Neural cell (in vitro differentiated cells): ENCODE measurements around the gene CALR. TPM values are rescaled to one million over a fixed set of nuclear protein-coding genes. Genes with fewer than 3 reads are reported as not detected.
A peak's percentile ranks its signal among the peaks of the same experiment; 100 is the strongest.

Experiments used
- H2AFZ ChIP-seq: fragments of 200-600, 300-800 bp; sonication (generic), shearing (Covaris generic); 2 replicates; pipeline ENCODE4 v1.6.0; 2014; ENCODE audit warnings: low read depth, mild to moderate bottlenecking, antibody characterized with exemption, low read length, moderate library complexity
- H3F3A ChIP-seq: fragments of 200-600 bp; shearing (Covaris generic); 2 replicates; pipeline ENCODE4 v1.6.1; 2016; ENCODE audit warnings: mild to moderate bottlenecking, moderate library complexity, mixed read lengths, antibody characterized with exemption, low read length; ENCODE audit not compliant: insufficient read depth, poor library complexity, severe bottlenecking
- H3K27ac ChIP-seq: fragments of 200-600, 300-800 bp; sonication (generic), shearing (Covaris generic); 2 replicates; pipeline ENCODE4 v1.5.1; 2014; ENCODE audit warnings: mild to moderate bottlenecking, low read length, moderate library complexity
- H3K27me3 ChIP-seq: fragments of 300-800, 200-600 bp; sonication (generic), shearing (Covaris generic); 2 replicates; pipeline ENCODE4 v1.6.0; 2014; ENCODE audit warnings: mild to moderate bottlenecking, low read depth, low read length, moderate library complexity; ENCODE audit not compliant: insufficient read depth
- H3K36me3 ChIP-seq: fragments of 300-800, 200-600 bp; sonication (generic), shearing (Covaris generic); 2 replicates; pipeline ENCODE4 v1.5.1; 2014; ENCODE audit warnings: mild to moderate bottlenecking, antibody characterized with exemption, low read length, moderate library complexity; ENCODE audit not compliant: insufficient read depth
- H3K4me2 ChIP-seq: fragments of 300-800, 200-600 bp; sonication (generic), shearing (Covaris generic); 2 replicates; pipeline ENCODE4 v1.6.0; 2014; ENCODE audit warnings: mild to moderate bottlenecking, low read length
- H3K4me3 ChIP-seq: fragments of 300-800, 200-600 bp; sonication (generic), shearing (Covaris generic); 2 replicates; pipeline ENCODE4 v1.5.1; 2014; ENCODE audit warnings: mild to moderate bottlenecking, low read length, moderate library complexity
- H3K79me2 ChIP-seq: fragments of 200-600 bp; shearing (Covaris generic); replicated peaks from 2 replicates; pipeline ENCODE4 v1.6.0; 2014; ENCODE audit warnings: mild to moderate bottlenecking, low read length, moderate library complexity; ENCODE audit not compliant: insufficient read depth
- H3K9ac ChIP-seq: fragments of 300-800, 200-600 bp; sonication (generic), shearing (Covaris generic); 2 replicates; pipeline ENCODE4 v1.6.1; 2016; ENCODE audit warnings: mild to moderate bottlenecking, low read length, mixed read lengths
- H3K9me2 ChIP-seq: fragments of 200-600 bp; shearing (Covaris generic); 2 replicates; pipeline ENCODE4 v1.6.1; 2016; ENCODE audit warnings: mild to moderate bottlenecking, low read length, mixed read lengths; ENCODE audit not compliant: insufficient read depth
- H3K9me3 ChIP-seq: fragments of 200-600, 300-800 bp; sonication (generic), shearing (Covaris generic); 2 replicates; pipeline ENCODE4 v1.6.1; 2016; ENCODE audit warnings: mild to moderate bottlenecking, mixed run types, low read length, moderate library complexity, mixed read lengths
- H4K20me1 ChIP-seq: fragments of 200-600 bp; shearing (Covaris generic); 2 replicates; pipeline ENCODE4 v1.6.1; 2016; ENCODE audit warnings: mild to moderate bottlenecking, mixed run types; ENCODE audit not compliant: insufficient read depth
- EP300 ChIP-seq: fragments of 450-650 bp; conservative IDR thresholded peaks from 2 replicates; pipeline ENCODE4 v1.6.1; 2014; ENCODE audit warnings: antibody characterized with exemption, mild to moderate bottlenecking, moderate library complexity; ENCODE audit not compliant: poor library complexity, severe bottlenecking
- EZH2 ChIP-seq: fragments of 200-600, 300-800 bp; shearing (Covaris generic), sonication (generic); IDR thresholded peaks from 2 replicates; pipeline ENCODE4 v1.6.1; 2014; ENCODE audit warnings: antibody characterized with exemption, low read length, borderline replicate concordance, mild to moderate bottlenecking; ENCODE audit not compliant: insufficient read depth, poor library complexity, severe bottlenecking
- MXI1 ChIP-seq: fragments of 450-650 bp; conservative IDR thresholded peaks from 2 replicates; pipeline ENCODE4 v1.6.1; 2014; ENCODE audit warnings: antibody characterized with exemption, mild to moderate bottlenecking; ENCODE audit not compliant: poor library complexity, severe bottlenecking
- POLR2AphosphoS5 ChIP-seq: IDR thresholded peaks from 2 replicates; pipeline ENCODE4 v1.6.1; 2012
- RAD21 ChIP-seq: fragments of 450-650 bp; conservative IDR thresholded peaks from 2 replicates; pipeline ENCODE4 v1.6.1; 2014; ENCODE audit warnings: antibody characterized with exemption, mild to moderate bottlenecking, moderate library complexity
- SMC3 ChIP-seq: fragments of 450-650 bp; conservative IDR thresholded peaks from 2 replicates; pipeline ENCODE4 v1.6.1; 2014; ENCODE audit warnings: antibody characterized with exemption, mild to moderate bottlenecking, moderate library complexity; ENCODE audit not compliant: poor library complexity
- TAF1 ChIP-seq: IDR thresholded peaks from 2 replicates; pipeline ENCODE4 v1.6.1; 2012; ENCODE audit warnings: low read depth
- polyA plus RNA-seq: library from polyadenylated mRNA; depleted of rRNA; stranded (reverse); fragments of >200 nt; gene quantifications from 2 replicates; pipeline ENCODE4 v1.2.3, GENCODE V29; 2014
- TF ChIP-seq, protein P1 (sequence below): IDR thresholded peaks from 2 replicates; pipeline ENCODE4 v1.6.1; 2012; ENCODE audit warnings: borderline replicate concordance
- TF ChIP-seq, protein P2 (sequence below): fragments of 450-650 bp; IDR thresholded peaks from 2 replicates; pipeline ENCODE4 v1.5.1; 2014; ENCODE audit warnings: antibody characterized with exemption, mild to moderate bottlenecking, moderate library complexity; ENCODE audit not compliant: poor library complexity, severe bottlenecking

Gene CALR
- polyA plus RNA-seq, 1 donor from 2014 or later: 242 TPM

GRCh38 chr19:12944104-12944674, 5.8 kb downstream of the CALR start:
- H3K9me3 ChIP-seq: no peaks in the 10 kb centered on the region
- no peak overlapping the region for H3K9ac ChIP-seq
- TF ChIP-seq, protein P1, sequence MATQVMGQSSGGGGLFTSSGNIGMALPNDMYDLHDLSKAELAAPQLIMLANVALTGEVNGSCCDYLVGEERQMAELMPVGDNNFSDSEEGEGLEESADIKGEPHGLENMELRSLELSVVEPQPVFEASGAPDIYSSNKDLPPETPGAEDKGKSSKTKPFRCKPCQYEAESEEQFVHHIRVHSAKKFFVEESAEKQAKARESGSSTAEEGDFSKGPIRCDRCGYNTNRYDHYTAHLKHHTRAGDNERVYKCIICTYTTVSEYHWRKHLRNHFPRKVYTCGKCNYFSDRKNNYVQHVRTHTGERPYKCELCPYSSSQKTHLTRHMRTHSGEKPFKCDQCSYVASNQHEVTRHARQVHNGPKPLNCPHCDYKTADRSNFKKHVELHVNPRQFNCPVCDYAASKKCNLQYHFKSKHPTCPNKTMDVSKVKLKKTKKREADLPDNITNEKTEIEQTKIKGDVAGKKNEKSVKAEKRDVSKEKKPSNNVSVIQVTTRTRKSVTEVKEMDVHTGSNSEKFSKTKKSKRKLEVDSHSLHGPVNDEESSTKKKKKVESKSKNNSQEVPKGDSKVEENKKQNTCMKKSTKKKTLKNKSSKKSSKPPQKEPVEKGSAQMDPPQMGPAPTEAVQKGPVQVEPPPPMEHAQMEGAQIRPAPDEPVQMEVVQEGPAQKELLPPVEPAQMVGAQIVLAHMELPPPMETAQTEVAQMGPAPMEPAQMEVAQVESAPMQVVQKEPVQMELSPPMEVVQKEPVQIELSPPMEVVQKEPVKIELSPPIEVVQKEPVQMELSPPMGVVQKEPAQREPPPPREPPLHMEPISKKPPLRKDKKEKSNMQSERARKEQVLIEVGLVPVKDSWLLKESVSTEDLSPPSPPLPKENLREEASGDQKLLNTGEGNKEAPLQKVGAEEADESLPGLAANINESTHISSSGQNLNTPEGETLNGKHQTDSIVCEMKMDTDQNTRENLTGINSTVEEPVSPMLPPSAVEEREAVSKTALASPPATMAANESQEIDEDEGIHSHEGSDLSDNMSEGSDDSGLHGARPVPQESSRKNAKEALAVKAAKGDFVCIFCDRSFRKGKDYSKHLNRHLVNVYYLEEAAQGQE: no peak
- TF ChIP-seq EP300: no peak
- TF ChIP-seq EZH2: no peak
- TF ChIP-seq, protein P2, sequence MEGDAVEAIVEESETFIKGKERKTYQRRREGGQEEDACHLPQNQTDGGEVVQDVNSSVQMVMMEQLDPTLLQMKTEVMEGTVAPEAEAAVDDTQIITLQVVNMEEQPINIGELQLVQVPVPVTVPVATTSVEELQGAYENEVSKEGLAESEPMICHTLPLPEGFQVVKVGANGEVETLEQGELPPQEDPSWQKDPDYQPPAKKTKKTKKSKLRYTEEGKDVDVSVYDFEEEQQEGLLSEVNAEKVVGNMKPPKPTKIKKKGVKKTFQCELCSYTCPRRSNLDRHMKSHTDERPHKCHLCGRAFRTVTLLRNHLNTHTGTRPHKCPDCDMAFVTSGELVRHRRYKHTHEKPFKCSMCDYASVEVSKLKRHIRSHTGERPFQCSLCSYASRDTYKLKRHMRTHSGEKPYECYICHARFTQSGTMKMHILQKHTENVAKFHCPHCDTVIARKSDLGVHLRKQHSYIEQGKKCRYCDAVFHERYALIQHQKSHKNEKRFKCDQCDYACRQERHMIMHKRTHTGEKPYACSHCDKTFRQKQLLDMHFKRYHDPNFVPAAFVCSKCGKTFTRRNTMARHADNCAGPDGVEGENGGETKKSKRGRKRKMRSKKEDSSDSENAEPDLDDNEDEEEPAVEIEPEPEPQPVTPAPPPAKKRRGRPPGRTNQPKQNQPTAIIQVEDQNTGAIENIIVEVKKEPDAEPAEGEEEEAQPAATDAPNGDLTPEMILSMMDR: no peak
- TF ChIP-seq TAF1: no peak
- TF ChIP-seq POLR2AphosphoS5: no peak
- TF ChIP-seq MXI1: no peak
- TF ChIP-seq RAD21: no peak
- no peak for TF ChIP-seq SMC3
- H2AFZ ChIP-seq: no peak overlapping the region
- H3K4me2 ChIP-seq: no peak overlapping the region
- peaks cover 5% of the 10 kb centered on the region for H3F3A ChIP-seq
- H3K27ac ChIP-seq: no peak overlapping the region
- no peaks in the 10 kb centered on the region for H3K36me3 ChIP-seq
- no peak overlapping the region for H3K4me3 ChIP-seq
- no peaks in the 10 kb centered on the region for H4K20me1 ChIP-seq
- H3K9me2 ChIP-seq: no peaks in the 10 kb centered on the region
- peaks cover 34% of the 10 kb centered on the region for H3K79me2 ChIP-seq
- no peaks in the 10 kb centered on the region for H3K27me3 ChIP-seq

DNA sequence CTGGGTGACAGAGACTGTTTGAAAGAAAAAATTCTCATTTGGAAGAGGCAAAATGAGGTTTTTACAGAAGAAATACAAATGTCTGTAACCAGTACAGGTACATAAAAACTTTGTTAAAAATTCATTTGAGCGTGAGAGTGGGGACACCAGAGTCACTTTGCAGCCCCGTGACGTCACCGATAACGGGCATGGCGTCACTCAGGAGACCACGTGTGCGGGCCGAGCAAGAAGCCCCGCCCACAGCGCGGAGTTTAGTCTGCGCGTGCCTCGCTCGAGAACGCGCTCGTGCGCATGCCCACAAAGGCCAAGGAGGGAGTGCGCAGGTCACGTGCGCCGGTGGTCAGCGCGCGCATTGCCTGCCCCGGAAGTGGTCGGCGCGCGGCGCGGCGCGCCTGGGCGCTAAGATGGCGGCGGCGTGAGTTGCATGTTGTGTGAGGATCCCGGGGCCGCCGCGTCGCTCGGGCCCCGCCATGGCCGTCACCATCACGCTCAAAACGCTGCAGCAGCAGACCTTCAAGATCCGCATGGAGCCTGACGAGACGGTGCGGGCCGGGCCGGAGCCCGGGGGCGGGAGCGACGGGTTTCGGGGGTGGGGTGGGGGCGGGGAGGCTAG, 7.2 kb downstream of the CALR start, which contains the start of gene RAD23A:
RAD23A (plus strand) TSS at position 384 of the 613 bp plus-strand sequence; CDS start at position 471, 87 bp downstream.
- Histone ChIP-seq H3K27ac (peak within 1 kb of the TSS; percentile 81), H3K9ac (peak within 1 kb of the TSS; percentile 88), H4K20me1 (no peaks in the 10 kb centered on the region), H3K4me2 (peak within 1 kb of the TSS; percentile 91), H3K4me3 (peak within 1 kb of the TSS; percentile 95), H3F3A (peaks cover 5% of the 10 kb centered on the region), H3K27me3 (no peaks in the 10 kb centered on the region), H3K9me2 (no peaks in the 10 kb centered on the region), H3K9me3 (no peaks in the 10 kb centered on the region), H3K36me3 (no peaks in the 10 kb centered on the region), H2AFZ (no peak within 1 kb of the TSS), H3K79me2 (peaks cover 20% of the 10 kb centered on the region)
- TF ChIP-seq SMC3 (no peak), TAF1 (peak; percentile 74), RAD21 (no peak), POLR2AphosphoS5 (peak; percentile 96), MXI1 (peak; percentile 96), EP300 (peak; percentile 55), EZH2 (no peak)
- TF ChIP-seq, protein P1: peak; percentile 58
- TF ChIP-seq, protein P2: peak; percentile 21
